Type B pancreatic cell (in vitro differentiated cells): Measurements from ENCODE around the gene ZNF213. TPM values are rescaled to one million over a fixed set of nuclear protein-coding genes. Genes with fewer than 3 reads are reported as not detected.

Experiments used
- DNase-seq: peaks from one replicate; pipeline ENCODE4 v3.0.0; 2021; ENCODE audit warnings: mixed read lengths; ENCODE audit not compliant: unreplicated experiment; ENCODE audit errors: extremely low spot score
- H3K27ac Mint-ChIP-seq: 2 replicates; pipeline ENCODE4 v1.8.0; 2021; ENCODE audit warnings: mild to moderate bottlenecking, mixed read lengths
- H3K27me3 Mint-ChIP-seq: 2 replicates; pipeline ENCODE4 v1.8.0; 2021; ENCODE audit warnings: mixed read lengths
- H3K36me3 Mint-ChIP-seq: 2 replicates; pipeline ENCODE4 v1.8.0; 2021; ENCODE audit warnings: mixed read lengths
- H3K4me1 Mint-ChIP-seq: one replicate; pipeline ENCODE4 v1.8.0; 2021; ENCODE audit warnings: mixed read lengths; ENCODE audit not compliant: unreplicated experiment
- H3K4me3 Mint-ChIP-seq: 2 replicates; pipeline ENCODE4 v1.8.0; 2021; ENCODE audit warnings: mild to moderate bottlenecking, mixed read lengths
- H3K9me3 Mint-ChIP-seq: 2 replicates; pipeline ENCODE4 v1.8.0; 2021; ENCODE audit warnings: mixed read lengths
- CTCF ChIP-seq: fragments of 200-600 bp; sonication (generic); conservative IDR thresholded peaks from 2 replicates; pipeline ENCODE4 v1.5.0; 2021; ENCODE audit warnings: antibody characterized with exemption, mild to moderate bottlenecking
- total RNA-seq: library from RNA; stranded (reverse); gene quantifications from 2 replicates; pipeline ENCODE4 v1.2.1, GENCODE V29; 2021; ENCODE audit warnings: low replicate concordance

ZNF213 gene
- total RNA-seq, 1 donor from 2014 or later = 13.3 TPM

- H3K4me3 Mint-ChIP-seq = no peak overlapping the region
- H3K36me3 Mint-ChIP-seq = no peaks in the 10 kb centered on the region
- peaks cover 21% of the 10 kb centered on the region for H3K4me1 Mint-ChIP-seq
- H3K9me3 Mint-ChIP-seq = no peaks in the 10 kb centered on the region
- no peak overlapping the region for H3K27ac Mint-ChIP-seq
- no peak for DNase-seq
- no peaks in the 10 kb centered on the region for H3K27me3 Mint-ChIP-seq
- TF ChIP-seq CTCF = no peak
Measured at GRCh38 chr16:3115561-3115960, 19.3 kb upstream of the ZNF213 start.

GRCh38 chr16:3118204-3118790 is 16.5 kb upstream of the ZNF213 start:
- no peaks in the 10 kb centered on the region for H3K27me3 Mint-ChIP-seq
- H3K4me3 Mint-ChIP-seq = no peak overlapping the region
- no peaks in the 10 kb centered on the region for H3K36me3 Mint-ChIP-seq
- no peak for TF ChIP-seq CTCF
- DNase-seq = no peak
- H3K4me1 Mint-ChIP-seq = peaks cover 11% of the 10 kb centered on the region
- H3K27ac Mint-ChIP-seq = no peak overlapping the region
- H3K9me3 Mint-ChIP-seq = no peaks in the 10 kb centered on the region

GRCh38 chr16:3118846-3119245 is 16.0 kb upstream of the ZNF213 start:
- no peak for DNase-seq
- Mint-ChIP-seq H3K36me3 (no peaks in the 10 kb centered on the region), H3K9me3 (no peaks in the 10 kb centered on the region), H3K27me3 (no peaks in the 10 kb centered on the region), H3K4me3 (no peak overlapping the region), H3K4me1 (peaks cover 10% of the 10 kb centered on the region), H3K27ac (no peak overlapping the region)
- no peak for TF ChIP-seq CTCF

GRCh38 chr16:3119286-3119685 is 15.5 kb upstream of the ZNF213 start:
- H3K36me3 Mint-ChIP-seq = no peaks in the 10 kb centered on the region
- H3K9me3 Mint-ChIP-seq = no peaks in the 10 kb centered on the region
- H3K27ac Mint-ChIP-seq = no peak overlapping the region
- DNase-seq = no peak
- no peaks in the 10 kb centered on the region for H3K27me3 Mint-ChIP-seq
- H3K4me1 Mint-ChIP-seq = peaks cover 9% of the 10 kb centered on the region
- TF ChIP-seq CTCF = no peak
- H3K4me3 Mint-ChIP-seq = no peak overlapping the region

GRCh38 chr16:3119701-3120408 is 15.0 kb upstream of the ZNF213 start:
- H3K36me3 Mint-ChIP-seq = no peaks in the 10 kb centered on the region
- no peaks in the 10 kb centered on the region for H3K9me3 Mint-ChIP-seq
- no peaks in the 10 kb centered on the region for H3K27me3 Mint-ChIP-seq
- DNase-seq = no peak
- H3K27ac Mint-ChIP-seq = no peak overlapping the region
- H3K4me3 Mint-ChIP-seq = no peak overlapping the region
- no peak for TF ChIP-seq CTCF
- H3K4me1 Mint-ChIP-seq = peaks cover 5% of the 10 kb centered on the region
